Measurements from ENCODE around the gene ISCU.

Gene ISCU

DNA sequence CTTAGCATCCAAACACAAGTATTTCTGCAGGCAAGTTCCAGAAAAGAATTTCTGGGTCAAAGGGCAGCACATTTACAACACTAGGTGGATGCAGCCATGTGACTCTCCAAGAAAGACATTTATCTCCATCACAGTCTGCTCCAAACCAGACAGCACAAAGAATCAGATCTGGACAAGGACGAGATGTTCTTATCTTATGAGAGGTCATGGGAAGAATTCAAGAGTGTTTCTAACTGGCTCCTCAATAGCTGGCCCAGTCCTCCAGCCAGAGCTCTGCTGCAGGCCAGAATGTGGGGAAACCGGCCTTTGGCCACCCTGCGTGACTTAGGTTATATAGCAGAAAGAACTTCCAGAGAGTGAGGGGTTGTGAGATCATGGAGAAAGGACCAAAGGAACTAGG, 18.1 kb downstream of the ISCU start:
- Histone ChIP-seq H4K20me1 (ENCODE audit: control insufficient read depth, insufficient read depth, low read depth, low read length) (no peaks in the 10 kb centered on the region), H3K9me2 (replicated peaks; ENCODE audit: control insufficient read depth, low read length) (no peaks in the 10 kb centered on the region), H3K9me3 (ENCODE audit: control insufficient read depth, insufficient read depth, low read length) (no peaks in the 10 kb centered on the region), H3K79me2 (ENCODE audit: control insufficient read depth, low read length) (no peaks in the 10 kb centered on the region), H3K4me3 (ENCODE audit: low read length) (no peak overlapping the region), H3K36me3 (ENCODE audit: control insufficient read depth, low read length) (no peaks in the 10 kb centered on the region), H3K4me1 (ENCODE audit: control insufficient read depth, low read length) (peaks cover 10% of the 10 kb centered on the region), H3F3A (ENCODE audit: control insufficient read depth, insufficient read depth) (no peaks in the 10 kb centered on the region), H3K27me3 (ENCODE audit: control insufficient read depth, low read length) (peaks cover 12% of the 10 kb centered on the region), H3K27ac (ENCODE audit: low read depth, low read length) (no peak overlapping the region), H3K4me2 (ENCODE audit: low read length) (no peak overlapping the region)
- TF ChIP-seq, protein P1, sequence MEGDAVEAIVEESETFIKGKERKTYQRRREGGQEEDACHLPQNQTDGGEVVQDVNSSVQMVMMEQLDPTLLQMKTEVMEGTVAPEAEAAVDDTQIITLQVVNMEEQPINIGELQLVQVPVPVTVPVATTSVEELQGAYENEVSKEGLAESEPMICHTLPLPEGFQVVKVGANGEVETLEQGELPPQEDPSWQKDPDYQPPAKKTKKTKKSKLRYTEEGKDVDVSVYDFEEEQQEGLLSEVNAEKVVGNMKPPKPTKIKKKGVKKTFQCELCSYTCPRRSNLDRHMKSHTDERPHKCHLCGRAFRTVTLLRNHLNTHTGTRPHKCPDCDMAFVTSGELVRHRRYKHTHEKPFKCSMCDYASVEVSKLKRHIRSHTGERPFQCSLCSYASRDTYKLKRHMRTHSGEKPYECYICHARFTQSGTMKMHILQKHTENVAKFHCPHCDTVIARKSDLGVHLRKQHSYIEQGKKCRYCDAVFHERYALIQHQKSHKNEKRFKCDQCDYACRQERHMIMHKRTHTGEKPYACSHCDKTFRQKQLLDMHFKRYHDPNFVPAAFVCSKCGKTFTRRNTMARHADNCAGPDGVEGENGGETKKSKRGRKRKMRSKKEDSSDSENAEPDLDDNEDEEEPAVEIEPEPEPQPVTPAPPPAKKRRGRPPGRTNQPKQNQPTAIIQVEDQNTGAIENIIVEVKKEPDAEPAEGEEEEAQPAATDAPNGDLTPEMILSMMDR (IDR thresholded peaks at IDR 0.05; ENCODE audit: low read depth, low read length, poor library complexity, severe bottlenecking), result no peak
- TF ChIP-seq EZH2phosphoT487 (IDR thresholded peaks at IDR 0.05; ENCODE audit: borderline replicate concordance, low read length), result no peak

DNA sequence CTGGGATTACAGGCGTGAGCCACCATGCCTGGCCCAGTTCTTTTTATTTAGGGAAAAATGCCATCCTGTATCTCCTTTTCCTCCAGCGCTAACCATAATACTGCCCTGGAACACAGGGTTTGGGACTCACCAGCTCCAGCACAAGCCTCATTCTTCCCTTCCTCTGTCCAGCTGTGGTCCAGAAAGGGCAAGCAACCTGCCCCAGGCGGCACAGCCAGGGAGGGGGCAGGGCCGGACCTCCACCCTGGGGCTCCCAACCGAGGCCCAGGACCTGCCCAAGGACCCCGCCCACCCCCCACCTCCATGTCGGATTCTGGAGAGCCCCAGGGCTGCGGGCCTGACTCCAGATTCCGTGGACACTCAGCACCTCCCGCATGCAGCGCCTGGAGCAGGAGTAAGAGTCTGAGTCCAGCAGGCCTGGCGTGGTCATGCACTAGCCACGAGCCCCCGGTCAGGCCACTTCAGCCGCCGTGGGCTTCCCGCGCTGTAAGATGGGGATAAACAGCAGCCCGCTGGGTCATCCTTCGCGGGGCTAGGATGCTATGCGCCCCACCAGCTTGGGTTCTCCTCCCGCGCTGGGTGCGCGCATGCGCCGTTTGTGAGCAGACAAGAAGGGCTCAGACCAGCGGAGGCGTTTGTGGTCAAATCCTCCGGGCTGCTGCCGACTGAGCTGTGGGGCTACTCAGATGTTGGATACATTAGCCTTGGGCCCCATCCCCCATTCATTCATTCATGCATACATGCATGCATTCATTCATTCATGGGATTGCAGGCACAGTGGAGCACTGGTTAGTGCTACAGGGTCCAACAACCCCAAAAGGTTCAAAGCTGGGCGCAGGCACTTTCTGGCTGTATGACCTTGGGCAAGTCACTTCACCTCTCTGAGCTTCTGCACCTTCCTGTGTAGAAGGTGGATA, 19.2 kb downstream of the ISCU start:
- Histone ChIP-seq H3K4me2 (ENCODE audit: low read length) (no peak overlapping the region), H3K36me3 (ENCODE audit: control insufficient read depth, low read length) (no peaks in the 10 kb centered on the region), H3K9me2 (replicated peaks; ENCODE audit: control insufficient read depth, low read length) (no peaks in the 10 kb centered on the region), H3K79me2 (ENCODE audit: control insufficient read depth, low read length) (no peaks in the 10 kb centered on the region), H4K20me1 (ENCODE audit: control insufficient read depth, insufficient read depth, low read depth, low read length) (no peaks in the 10 kb centered on the region), H3K27ac (ENCODE audit: low read depth, low read length) (no peak overlapping the region), H3K27me3 (ENCODE audit: control insufficient read depth, low read length) (peaks cover 20% of the 10 kb centered on the region), H3F3A (ENCODE audit: control insufficient read depth, insufficient read depth) (no peaks in the 10 kb centered on the region), H3K9me3 (ENCODE audit: control insufficient read depth, insufficient read depth, low read length) (no peaks in the 10 kb centered on the region), H3K4me3 (ENCODE audit: low read length) (no peak overlapping the region), H3K4me1 (ENCODE audit: control insufficient read depth, low read length) (peaks cover 10% of the 10 kb centered on the region)
- TF ChIP-seq, protein P1 (IDR thresholded peaks at IDR 0.05; ENCODE audit: low read depth, low read length, poor library complexity, severe bottlenecking), result no peak
- TF ChIP-seq EZH2phosphoT487 (IDR thresholded peaks at IDR 0.05; ENCODE audit: borderline replicate concordance, low read length), result no peak

DNA sequence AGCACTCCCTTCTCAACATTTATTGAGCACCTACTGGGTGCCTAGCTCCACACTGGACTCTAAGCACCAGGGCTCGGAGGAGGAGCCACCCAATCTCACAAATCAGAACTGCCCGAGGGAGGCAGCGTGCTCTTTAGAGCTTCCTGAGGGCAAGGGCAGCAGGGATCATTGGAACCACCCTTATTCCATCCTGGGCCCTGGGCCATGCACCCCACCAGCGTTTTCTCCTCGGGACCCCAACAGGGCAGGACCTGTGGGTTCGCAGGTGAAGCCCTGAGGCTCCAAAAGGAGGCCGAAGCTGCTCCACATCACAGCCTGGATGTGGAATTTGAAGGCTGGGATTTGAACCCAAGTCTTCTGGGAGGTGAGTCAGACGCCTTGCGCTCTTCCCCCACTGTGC, 20.1 kb downstream of the ISCU start:
- TF ChIP-seq EZH2phosphoT487 (IDR thresholded peaks at IDR 0.05; ENCODE audit: borderline replicate concordance, low read length), result no peak
- TF ChIP-seq, protein P1 (IDR thresholded peaks at IDR 0.05; ENCODE audit: low read depth, low read length, poor library complexity, severe bottlenecking), result no peak
- Histone ChIP-seq H4K20me1 (ENCODE audit: control insufficient read depth, insufficient read depth, low read depth, low read length) (no peaks in the 10 kb centered on the region), H3K9me2 (replicated peaks; ENCODE audit: control insufficient read depth, low read length) (no peaks in the 10 kb centered on the region), H3K4me2 (ENCODE audit: low read length) (no peak overlapping the region), H3K36me3 (ENCODE audit: control insufficient read depth, low read length) (no peaks in the 10 kb centered on the region), H3F3A (ENCODE audit: control insufficient read depth, insufficient read depth) (no peaks in the 10 kb centered on the region), H3K4me3 (ENCODE audit: low read length) (no peak overlapping the region), H3K27ac (ENCODE audit: low read depth, low read length) (no peak overlapping the region), H3K79me2 (ENCODE audit: control insufficient read depth, low read length) (no peaks in the 10 kb centered on the region), H3K27me3 (ENCODE audit: control insufficient read depth, low read length) (peaks cover 20% of the 10 kb centered on the region), H3K9me3 (ENCODE audit: control insufficient read depth, insufficient read depth, low read length) (no peaks in the 10 kb centered on the region), H3K4me1 (ENCODE audit: control insufficient read depth, low read length) (peaks cover 10% of the 10 kb centered on the region)
